SJSA1 (cell line): Measurements from ENCODE around the gene BABAM1. TPM values are rescaled to one million over a fixed set of nuclear protein-coding genes. Genes with fewer than 3 reads are reported as not detected.
"Not testable (repeated sequence)": the region's sequence is repeated elsewhere in the genome, so short reads cannot be mapped to it uniquely, and the experiment has no call there.

Experiments
- DNase-seq, 2 experiments: peaks; one replicate each; pipeline ENCODE4 v3.0.0-alpha.2; 2015 to 2020; ENCODE audit warnings: low spot score in 2 of 2, low read depth in 1 of 2
- H3K27ac ChIP-seq: fragments of 250-450 bp; sonication (Bioruptor Pico); 2 replicates; pipeline ENCODE4 v1.5.1; 2020; ENCODE audit warnings: mild to moderate bottlenecking, moderate library complexity
- H3K27me3 ChIP-seq: fragments of 250-450 bp; sonication (Bioruptor Pico); replicated peaks from 2 replicates; pipeline ENCODE4 v1.5.1; 2020; ENCODE audit warnings: mild to moderate bottlenecking, moderate library complexity
- H3K36me3 ChIP-seq: fragments of 250-450 bp; sonication (Bioruptor Pico); 2 replicates; pipeline ENCODE4 v1.5.1; 2020; ENCODE audit warnings: mild to moderate bottlenecking
- H3K4me1 ChIP-seq: fragments of 250-450 bp; sonication (Bioruptor Pico); replicated peaks from 2 replicates; pipeline ENCODE4 v1.6.1; 2021; ENCODE audit warnings: mild to moderate bottlenecking
- H3K4me3 ChIP-seq: fragments of 250-450 bp; sonication (Bioruptor Pico); 2 replicates; pipeline ENCODE4 v1.5.1; 2020; ENCODE audit warnings: mild to moderate bottlenecking
- H3K9me3 ChIP-seq: fragments of 250-450 bp; sonication (Bioruptor Pico); replicated peaks from 2 replicates; pipeline ENCODE4 v1.5.1; 2020; ENCODE audit warnings: mild to moderate bottlenecking
- total RNA-seq: library from RNA; depleted of rRNA; stranded (reverse); fragments of >200 nt; shearing (Covaris generic); gene quantifications from 2 replicates; pipeline ENCODE4 v1.2.3, GENCODE V29; 2014

BABAM1 gene
- total RNA-seq, 1 experiment from 2014 or later = 138 TPM

DNA sequence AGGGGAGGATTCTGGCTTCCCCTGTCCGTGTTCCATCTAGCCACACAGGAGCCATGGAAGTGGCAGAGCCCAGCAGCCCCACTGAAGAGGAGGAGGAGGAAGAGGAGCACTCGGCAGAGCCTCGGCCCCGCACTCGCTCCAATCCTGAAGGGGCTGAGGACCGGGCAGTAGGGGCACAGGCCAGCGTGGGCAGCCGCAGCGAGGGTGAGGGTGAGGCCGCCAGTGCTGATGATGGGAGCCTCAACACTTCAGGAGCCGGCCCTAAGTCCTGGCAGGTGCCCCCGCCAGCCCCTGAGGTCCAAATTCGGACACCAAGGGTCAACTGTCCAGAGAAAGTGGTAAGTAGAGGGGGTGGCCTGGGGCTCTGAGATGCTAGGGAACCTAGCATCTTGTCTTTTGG is 1.5 kb downstream of the BABAM1 start:
- no peak overlapping the region for H3K4me3 ChIP-seq

DNA sequence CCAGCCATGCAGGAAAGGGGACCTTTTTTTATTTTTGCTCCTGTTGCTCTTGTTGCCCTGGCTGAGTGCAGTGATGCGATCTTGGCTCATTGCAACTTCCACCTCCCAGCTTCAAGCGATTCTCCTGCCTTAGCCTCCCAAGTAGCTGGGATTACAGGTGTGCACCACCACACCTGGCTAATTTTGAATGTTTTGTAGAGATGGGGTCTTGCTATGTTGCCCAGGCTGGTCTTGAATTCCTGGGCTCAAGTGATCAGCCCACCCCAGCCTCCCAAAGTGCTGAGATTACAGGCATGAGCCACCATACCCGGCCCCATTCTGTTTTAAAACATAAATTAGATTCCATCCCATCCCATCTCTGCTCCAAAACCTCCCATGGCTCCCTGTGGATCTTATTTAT is 7.6 kb downstream of the BABAM1 start:
- H3K9me3 ChIP-seq, H3K4me1 ChIP-seq, H3K4me3 ChIP-seq, H3K27ac ChIP-seq, H3K27me3 ChIP-seq, DNase-seq: not testable (repeated sequence)
- peaks cover 78% of the 10 kb centered on the region for H3K36me3 ChIP-seq

More for the DNA sequence above, 1.5 kb downstream of the BABAM1 start:
- no peaks in the 10 kb centered on the region for H3K9me3 ChIP-seq
- H3K27ac ChIP-seq = no peak overlapping the region
- H3K36me3 ChIP-seq = peaks cover 47% of the 10 kb centered on the region
- no peaks in the 10 kb centered on the region for H3K27me3 ChIP-seq
- H3K4me1 ChIP-seq = peaks cover 5% of the 10 kb centered on the region
- DNase-seq = no peak

DNA sequence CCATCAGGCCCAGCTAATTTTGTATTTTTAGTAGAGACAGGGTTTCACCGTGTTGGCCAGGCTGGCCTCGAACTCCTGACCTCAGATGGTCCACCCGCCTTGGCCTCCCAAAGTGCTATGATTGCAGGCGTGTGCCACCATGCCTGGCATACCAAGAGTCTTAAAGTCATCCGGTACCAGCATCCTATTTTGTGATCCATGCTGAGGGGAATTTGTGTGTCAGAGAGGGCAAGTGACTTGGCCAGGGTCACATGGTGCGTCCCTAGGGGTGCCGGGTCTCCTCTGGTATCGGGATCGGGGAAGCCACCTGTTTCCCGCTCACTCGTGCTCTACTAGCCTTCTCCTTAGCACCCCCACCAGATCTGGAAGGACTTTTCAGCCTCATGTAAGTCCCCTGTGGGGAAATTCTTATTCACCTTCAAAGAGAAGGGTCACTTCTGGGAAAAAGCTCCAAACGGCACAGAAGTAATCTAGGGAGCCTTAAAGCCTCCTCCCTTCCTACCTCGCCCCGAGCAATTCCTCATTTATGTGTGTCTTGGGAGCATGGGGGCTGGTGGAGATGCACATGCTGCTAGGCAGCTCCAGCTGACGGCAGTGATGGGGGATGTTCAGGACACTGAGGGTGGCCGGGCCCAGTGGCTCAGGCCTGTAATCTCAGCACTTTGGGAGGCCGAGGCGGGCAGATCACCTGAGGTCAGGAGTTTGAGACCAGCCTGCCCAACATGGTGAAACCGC is 8.4 kb downstream of the BABAM1 start:
- H3K27me3 ChIP-seq = no peaks in the 10 kb centered on the region
- H3K9me3 ChIP-seq = no peaks in the 10 kb centered on the region
- H3K36me3 ChIP-seq = peaks cover 71% of the 10 kb centered on the region
- no peak for DNase-seq
- no peak overlapping the region for H3K27ac ChIP-seq
- H3K4me1 ChIP-seq = no peaks in the 10 kb centered on the region
- H3K4me3 ChIP-seq = no peak overlapping the region

DNA sequence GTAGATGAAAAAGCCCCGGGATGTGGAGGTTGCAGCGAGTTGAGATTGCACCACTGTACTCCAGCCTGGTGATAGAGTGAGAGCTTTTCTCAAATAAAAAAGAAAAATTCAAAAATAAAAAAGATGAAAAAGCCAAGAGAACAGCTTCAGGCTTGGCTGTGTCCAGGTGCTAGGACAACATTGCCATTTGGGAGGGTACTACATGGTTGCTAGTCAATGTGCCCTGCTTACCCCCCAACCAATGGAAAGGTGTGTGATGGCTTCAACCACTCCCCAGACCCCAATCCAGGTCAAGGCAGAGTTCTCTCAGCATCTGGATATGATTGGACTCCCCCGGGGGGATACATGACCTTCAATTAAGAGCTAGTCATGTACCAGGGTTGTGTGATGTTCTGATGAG is 12.2 kb downstream of the BABAM1 start:
- Histone ChIP-seq H3K9me3 (no peaks in the 10 kb centered on the region), H3K4me1 (peaks cover 16% of the 10 kb centered on the region), H3K36me3 (peaks cover 37% of the 10 kb centered on the region), H3K27me3 (peaks cover 14% of the 10 kb centered on the region), H3K4me3 (no peak overlapping the region), H3K27ac (no peak overlapping the region)
- DNase-seq = no peak

DNA sequence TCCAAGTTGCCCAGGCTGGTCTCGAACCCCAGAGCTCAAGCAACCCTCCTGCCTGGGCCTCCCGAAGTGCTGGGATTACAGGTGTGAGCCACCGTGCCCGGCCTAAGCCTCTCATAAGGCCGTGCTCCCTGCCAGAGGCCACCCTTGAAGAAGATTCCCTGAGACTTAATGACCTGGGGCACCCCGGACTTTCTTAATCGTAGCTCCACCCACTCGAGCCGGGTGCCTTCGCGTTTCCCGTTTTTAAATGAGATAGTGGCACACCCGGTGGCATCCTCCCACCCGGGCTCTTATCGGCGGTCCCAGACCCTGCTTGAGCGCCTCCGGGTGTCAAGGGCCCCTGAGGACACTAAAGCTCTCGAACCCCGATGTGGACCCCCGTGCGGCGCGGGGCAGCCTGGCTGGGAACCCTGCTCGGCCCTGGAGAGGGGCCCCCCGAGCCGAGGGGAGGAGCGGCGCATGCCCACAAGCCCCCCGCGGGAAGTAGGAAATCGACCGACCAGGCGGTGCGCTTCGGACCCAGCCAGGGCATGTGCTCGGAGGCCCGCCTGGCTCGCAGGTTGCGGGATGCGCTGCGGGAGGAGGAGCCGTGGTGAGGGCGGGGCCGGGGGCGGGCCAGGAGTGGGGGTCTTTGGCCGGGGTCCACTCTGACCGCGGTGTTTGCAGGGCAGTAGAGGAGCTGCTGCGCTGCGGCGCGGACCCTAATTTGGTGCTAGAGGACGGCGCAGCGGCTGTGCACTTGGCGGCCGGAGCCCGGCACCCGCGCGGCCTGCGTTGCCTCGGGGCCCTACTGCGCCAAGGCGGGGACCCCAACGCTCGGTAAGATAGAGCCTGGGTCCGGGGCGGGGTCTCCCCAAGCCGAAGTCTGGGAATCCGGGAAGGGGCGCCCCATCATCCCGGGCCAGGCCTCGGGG is 14.4 kb downstream of the BABAM1 start, which contains the start of gene ANKLE1:
Gene ANKLE1 (plus strand): TSS at position 511 of the 914 bp plus-strand sequence. CDS start 20 bp downstream, at position 531.
- Histone ChIP-seq H3K27ac (no peak within 1 kb of the TSS), H3K36me3 (peaks cover 15% of the 10 kb centered on the region), H3K27me3 (peaks cover 14% of the 10 kb centered on the region), H3K9me3 (no peaks in the 10 kb centered on the region), H3K4me1 (peaks cover 16% of the 10 kb centered on the region), H3K4me3 (0 out of 2 replicates have a peak within 1 kb of the TSS, but pooled peaks have one; percentile 6)
- DNase-seq = no peak

DNA sequence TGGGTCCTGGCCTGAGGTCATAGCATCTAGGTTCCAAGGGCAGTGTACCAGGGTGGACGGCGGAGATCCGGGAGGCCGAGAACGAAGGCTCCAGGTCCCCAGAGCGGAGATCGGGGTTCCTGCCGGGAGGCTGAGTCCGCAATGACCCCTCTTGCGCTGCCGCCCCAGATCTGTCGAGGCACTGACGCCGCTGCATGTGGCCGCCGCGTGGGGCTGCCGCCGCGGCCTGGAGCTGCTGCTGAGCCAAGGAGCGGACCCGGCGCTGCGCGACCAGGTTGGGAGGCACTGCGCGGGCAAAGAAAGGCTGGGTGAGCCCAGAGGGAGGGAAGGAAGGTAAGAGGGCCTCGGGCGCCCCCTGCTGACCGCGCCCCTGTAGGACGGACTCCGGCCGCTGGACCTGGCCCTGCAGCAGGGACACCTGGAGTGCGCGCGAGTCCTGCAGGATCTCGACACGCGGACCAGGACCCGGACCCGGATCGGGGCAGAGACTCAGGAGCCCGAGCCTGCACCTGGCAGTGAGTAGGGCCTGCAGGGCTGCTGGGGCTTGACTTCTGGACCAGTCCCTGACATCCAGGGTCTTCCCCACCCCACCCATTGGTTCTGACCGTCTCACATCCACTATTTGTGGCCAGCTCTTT is 15.4 kb downstream of the BABAM1 start:
- H3K9me3 ChIP-seq = no peaks in the 10 kb centered on the region
- peaks cover 14% of the 10 kb centered on the region for H3K27me3 ChIP-seq
- H3K36me3 ChIP-seq = peaks cover 9% of the 10 kb centered on the region
- peaks cover 16% of the 10 kb centered on the region for H3K4me1 ChIP-seq
- no peak overlapping the region for H3K4me3 ChIP-seq
- DNase-seq = peak; percentile 81 to 88
- H3K27ac ChIP-seq = no peak overlapping the region

DNA sequence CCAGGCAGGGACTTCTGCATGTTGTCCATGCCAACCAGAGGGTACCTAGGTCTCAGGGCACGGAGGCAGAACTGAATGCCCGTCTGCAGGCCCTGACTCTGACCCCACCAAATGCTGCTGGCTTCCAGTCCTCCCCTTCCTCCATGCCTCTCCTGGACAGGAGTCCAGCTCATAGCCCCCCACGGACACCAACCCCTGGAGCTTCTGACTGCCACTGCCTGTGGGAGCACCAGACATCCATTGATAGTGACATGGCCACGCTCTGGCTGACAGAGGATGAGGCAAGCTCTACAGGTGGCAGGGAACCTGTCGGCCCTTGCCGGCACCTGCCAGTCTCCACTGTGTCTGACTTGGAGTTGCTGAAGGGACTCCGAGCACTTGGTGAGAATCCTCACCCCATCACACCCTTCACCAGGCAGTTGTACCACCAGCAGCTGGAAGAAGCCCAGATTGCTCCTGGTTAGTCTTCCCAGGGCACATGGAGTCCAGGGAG is 16.3 kb downstream of the BABAM1 start:
- Histone ChIP-seq H3K9me3 (no peaks in the 10 kb centered on the region), H3K27ac (no peak overlapping the region), H3K4me1 (peaks cover 16% of the 10 kb centered on the region), H3K27me3 (peaks cover 14% of the 10 kb centered on the region), H3K4me3 (no peak overlapping the region), H3K36me3 (peaks cover 4% of the 10 kb centered on the region; the same call in 1 of the 2 replicates)
- no peak for DNase-seq

DNA sequence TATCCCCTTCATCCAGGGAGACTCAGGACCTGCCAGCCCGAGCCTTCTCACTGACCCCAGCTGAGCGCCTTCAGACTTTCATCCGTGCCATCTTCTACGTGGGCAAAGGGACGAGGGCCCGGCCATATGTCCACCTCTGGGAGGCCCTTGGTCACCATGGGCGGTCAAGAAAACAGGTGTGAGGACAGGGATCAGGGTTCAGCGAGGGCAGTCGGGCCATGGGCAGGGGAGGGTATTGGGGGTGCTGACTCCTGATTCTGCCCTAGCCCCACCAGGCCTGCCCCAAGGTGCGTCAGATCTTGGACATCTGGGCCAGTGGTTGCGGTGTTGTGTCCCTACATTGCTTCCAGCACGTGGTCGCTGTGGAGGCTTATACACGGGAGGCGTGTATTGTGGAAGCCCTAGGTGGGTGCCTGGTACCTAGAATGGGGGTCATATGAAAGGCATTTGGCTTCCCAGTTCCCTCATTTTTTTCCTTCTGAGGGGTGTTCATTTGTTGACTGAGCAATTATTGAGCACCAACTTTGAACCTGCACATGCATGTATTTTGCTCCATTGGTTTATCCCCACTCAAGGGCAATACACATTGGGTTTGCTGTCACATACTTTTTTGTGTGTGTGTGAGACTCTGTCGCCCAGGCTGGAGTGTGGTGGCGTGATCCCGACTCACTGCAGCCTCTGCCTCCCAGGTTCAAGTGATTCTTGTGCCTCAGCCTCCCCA is 18.3 kb downstream of the BABAM1 start:
- peaks cover 16% of the 10 kb centered on the region for H3K4me1 ChIP-seq
- peaks cover 14% of the 10 kb centered on the region for H3K27me3 ChIP-seq
- H3K36me3 ChIP-seq = no peaks in the 10 kb centered on the region
- no peaks in the 10 kb centered on the region for H3K9me3 ChIP-seq
- no peak overlapping the region for H3K27ac ChIP-seq
- no peak for DNase-seq
- H3K4me3 ChIP-seq = no peak overlapping the region

DNA sequence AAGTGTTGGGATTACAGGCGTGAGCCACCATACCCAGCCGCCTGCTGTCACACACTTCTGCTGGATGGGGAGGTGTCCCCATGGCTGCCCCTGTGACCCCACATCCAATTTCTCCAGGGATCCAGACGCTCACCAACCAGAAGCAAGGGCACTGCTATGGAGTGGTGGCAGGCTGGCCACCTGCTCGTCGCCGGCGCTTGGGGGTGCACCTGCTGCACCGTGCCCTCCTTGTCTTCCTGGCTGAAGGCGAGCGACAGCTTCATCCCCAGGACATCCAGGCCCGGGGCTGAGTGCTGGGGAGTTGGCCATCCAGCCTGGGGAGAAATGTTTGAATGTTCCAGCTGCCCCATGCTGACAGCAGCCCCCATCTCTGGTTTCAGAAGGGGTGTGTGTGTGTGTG is 19.0 kb downstream of the BABAM1 start:
- Histone ChIP-seq H3K27ac (no peak overlapping the region), H3K4me3 (no peak overlapping the region), H3K27me3 (peaks cover 13% of the 10 kb centered on the region), H3K36me3 (no peaks in the 10 kb centered on the region), H3K9me3 (no peaks in the 10 kb centered on the region), H3K4me1 (peaks cover 16% of the 10 kb centered on the region)
- no peak for DNase-seq

DNA sequence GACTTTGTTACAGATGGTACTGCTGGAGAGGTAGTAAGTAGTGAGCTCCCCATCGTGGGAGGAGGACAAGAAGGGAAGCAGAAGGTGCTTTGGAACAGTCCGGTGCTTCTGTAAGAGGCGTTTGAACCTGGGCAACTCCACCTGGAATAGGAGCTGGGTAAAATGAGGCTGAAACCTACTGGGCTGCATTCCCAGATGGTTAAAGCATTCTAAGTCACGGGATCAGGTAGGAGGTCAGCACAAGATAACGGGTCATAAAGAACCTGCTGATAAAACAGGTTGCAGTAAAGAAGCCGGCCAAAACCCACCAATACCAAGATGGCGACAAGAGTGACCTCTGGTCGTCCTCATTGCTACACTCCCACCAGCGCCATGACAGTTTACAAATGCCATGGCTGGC is 19.5 kb downstream of the BABAM1 start:
- Histone ChIP-seq H3K4me3 (no peak overlapping the region), H3K9me3 (no peaks in the 10 kb centered on the region), H3K4me1 (peaks cover 13% of the 10 kb centered on the region), H3K27me3 (peaks cover 8% of the 10 kb centered on the region), H3K27ac (no peak overlapping the region), H3K36me3 (no peaks in the 10 kb centered on the region)
- DNase-seq = no peak

DNA sequence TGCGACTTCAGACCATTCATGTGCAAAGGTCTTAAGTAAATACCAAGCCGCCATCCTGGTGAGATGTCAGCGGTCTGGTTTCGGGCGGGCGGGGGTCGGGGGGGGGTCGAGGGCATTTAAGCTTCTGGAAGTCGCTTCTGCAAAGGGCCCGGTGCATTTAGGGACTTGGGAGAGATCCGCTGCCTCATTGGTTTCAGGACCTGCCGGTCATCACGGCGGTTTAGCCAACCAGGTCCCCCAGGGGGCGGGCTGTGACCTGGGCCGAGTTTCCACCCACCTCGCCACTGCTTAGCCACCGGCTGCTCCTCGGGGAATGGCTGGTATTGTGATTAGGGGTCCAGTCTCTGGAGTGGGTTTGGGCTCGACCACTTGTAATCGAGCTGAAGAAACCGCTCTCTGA is 22.2 kb downstream of the BABAM1 start:
- no peaks in the 10 kb centered on the region for H3K27me3 ChIP-seq
- H3K4me3 ChIP-seq = no peak overlapping the region
- H3K36me3 ChIP-seq = no peaks in the 10 kb centered on the region
- H3K4me1 ChIP-seq = peaks cover 11% of the 10 kb centered on the region
- no peaks in the 10 kb centered on the region for H3K9me3 ChIP-seq
- no peak overlapping the region for H3K27ac ChIP-seq
- peak; percentile 20 to 82 for DNase-seq

DNA sequence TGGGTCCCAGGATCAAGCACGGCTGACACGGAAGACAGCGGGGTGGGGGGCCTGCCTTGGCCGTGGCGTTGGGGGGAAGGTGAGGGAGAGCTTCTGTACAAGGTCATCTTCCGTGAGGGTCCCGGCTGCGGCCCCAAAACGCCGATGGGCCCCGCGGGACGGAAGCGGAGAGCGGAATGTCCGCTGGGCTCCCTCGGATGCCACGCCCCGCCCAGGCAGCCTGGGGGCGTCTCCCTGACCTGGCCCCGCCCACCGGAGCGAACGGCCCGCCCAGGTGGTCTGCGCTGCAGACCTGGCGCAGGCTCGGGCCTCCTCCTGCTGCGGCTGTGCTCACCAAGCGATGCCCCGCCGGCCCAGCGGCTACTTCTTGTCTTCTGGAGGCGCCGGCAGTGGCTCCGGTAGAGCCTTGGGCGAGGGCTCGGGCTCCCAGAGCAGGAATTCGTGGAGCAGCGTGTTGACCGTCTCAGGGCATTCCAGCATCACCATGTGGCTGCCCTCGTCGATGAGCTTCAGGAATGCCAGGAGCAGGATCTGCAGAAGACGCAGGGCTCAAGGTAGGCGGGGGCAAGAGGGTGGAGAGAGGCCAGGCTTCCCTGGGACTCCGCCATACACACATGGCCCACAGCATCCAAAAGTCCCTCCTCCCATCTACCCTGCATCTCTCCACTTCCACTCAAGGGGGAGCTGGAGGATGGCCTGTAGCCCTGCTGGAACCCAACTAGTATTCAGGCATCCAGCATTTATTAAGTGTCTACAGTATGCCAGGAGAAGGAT is 25.2 kb downstream of the BABAM1 start:
- H3K27ac ChIP-seq = peak overlapping the region; percentile 34; the same call in 1 of the 2 replicates
- peak; percentile 79 to 83 for DNase-seq

More for the DNA sequence above, 25.2 kb downstream of the BABAM1 start:
- H3K4me1 ChIP-seq = peaks cover 15% of the 10 kb centered on the region
- H3K4me3 ChIP-seq = peak overlapping the region; percentile 46
- H3K27me3 ChIP-seq = no peaks in the 10 kb centered on the region
- no peaks in the 10 kb centered on the region for H3K9me3 ChIP-seq
- no peaks in the 10 kb centered on the region for H3K36me3 ChIP-seq
